ENCODE measurements around the gene TTYH3. TPM values are rescaled to one million over a fixed set of nuclear protein-coding genes. Genes with fewer than 3 reads are reported as not detected.

The TTYH3 gene
- total and polyA plus RNA-seq, 9 of the 15 experiments (the other 6 are each of a cell fraction or from before 2014, with no cell fraction given), result 0.01 to 5.5 (median 1.1) TPM

DNA sequence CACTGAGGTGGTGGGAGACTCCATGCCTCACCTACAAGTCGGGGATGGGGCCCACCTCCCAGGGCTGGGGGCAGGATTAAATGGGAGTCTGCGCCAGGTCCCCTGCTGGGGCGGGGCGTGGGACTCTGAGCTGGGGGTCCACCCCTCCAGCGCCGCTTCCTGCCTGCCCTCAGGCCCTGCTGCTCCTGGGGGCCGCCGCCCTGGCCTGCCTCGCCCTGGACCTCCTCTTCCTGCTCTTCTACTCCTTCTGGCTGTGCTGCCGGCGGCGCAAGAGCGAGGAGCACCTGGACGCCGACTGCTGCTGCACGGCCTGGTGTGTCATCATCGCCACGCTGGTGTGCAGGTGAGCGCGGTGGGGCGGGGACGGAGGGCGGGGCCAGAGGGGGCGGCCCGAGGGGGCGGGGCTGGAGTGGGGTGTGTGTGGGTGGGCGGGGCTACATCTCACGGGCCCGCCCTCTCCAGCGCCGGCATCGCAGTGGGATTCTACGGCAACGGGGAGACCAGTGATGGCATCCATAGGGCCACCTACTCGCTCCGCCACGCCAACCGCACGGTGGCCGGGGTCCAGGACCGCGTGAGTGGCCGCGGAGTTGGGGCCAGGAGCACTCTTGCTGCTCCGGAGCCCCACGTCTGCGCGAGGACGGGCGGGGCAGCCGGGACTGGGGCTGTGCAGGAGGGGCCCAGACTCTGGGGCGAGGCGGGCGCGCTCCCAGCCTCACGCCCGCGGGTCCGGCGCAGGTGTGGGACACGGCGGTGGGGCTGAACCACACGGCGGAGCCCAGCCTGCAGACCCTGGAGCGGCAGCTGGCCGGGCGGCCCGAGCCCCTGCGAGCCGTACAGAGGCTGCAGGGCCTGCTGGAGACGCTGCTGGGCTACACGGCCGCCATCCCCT lies 15.1 kb downstream of the TTYH3 start:
- H3K79me2 ChIP-seq (ENCODE audit: control insufficient read depth, insufficient read depth, low read length), result no peaks in the 10 kb centered on the region
- peak overlapping the region; percentile 1 to 86; a peak in 3 of 4 replicates for H3K9ac ChIP-seq (ENCODE audit: insufficient read depth in 1 of 2, low read depth in 2 of 2, low read length in 2 of 2)
- ATAC-seq, result peak; percentile 85
- peaks cover 6 to 73% of the 10 kb centered on the region in 2 experiments; a peak in 3 of 5 replicates for H3K4me1 ChIP-seq (replicated peaks in 1 of 2; ENCODE audit: control insufficient read depth in 2 of 2, insufficient read depth in 2 of 2, low read length in 2 of 2)
- BruUV-seq (replicated peaks), result no TSS peak
- H3K27me3 ChIP-seq (ENCODE audit: control insufficient read depth in 2 of 2, insufficient read depth in 2 of 2, low read length in 2 of 2), result no peaks in the 10 kb centered on the region
- 17% methylated on average over 26 of the region's 73 CpGs for WGBS (ENCODE audit: insufficient coverage, low coverage, missing lambda C conversion rate)
- intact Hi-C loops (cut with micrococcal nuclease), result no loop called here
- in situ Hi-C loops (cut with MboI), result no loop called here
- 0 out of 2 replicates have a peak, but pooled peaks cover 5% of the 10 kb centered on the region for H4K20me1 ChIP-seq (replicated peaks; ENCODE audit: control insufficient read depth, insufficient read depth, low read length)
- H3K9me3 ChIP-seq (replicated peaks; ENCODE audit: control insufficient read depth, insufficient read depth, low read depth, low read length), result no peaks in the 10 kb centered on the region
- H3K9me1 ChIP-seq (ENCODE audit: control insufficient read depth, insufficient read depth, low read length), result no peaks in the 10 kb centered on the region
- POLR2A ChIA-PET, result interaction anchor here (0.6 kb wide), 3 partner anchors 25 to 567 kb away, joined by 3 to 4 read pairs (median 3); no protein-coding TSS in a partner anchor
- peak; percentile 70 to 97 (median 93) for DNase-seq (ENCODE audit: extremely low read depth in 1 of 4, low spot score in 3 of 4)
- no peaks in the 10 kb centered on the region for H3K36me3 ChIP-seq (ENCODE audit: control insufficient read depth, insufficient read depth, low read length)
- H3K27ac ChIP-seq (ENCODE audit: extremely low read depth, low read depth, low read length), result no peak overlapping the region
- peak overlapping the region; percentile 19 for H3K4me3 ChIP-seq
- no peak for FAIRE-seq
- peak overlapping the region; percentile 67; the same call in 1 of the 2 replicates for H2AFZ ChIP-seq (ENCODE audit: low read depth, low read length)
- CTCF ChIA-PET (ENCODE audit: low intra/inter-chr PET ratio), result no interaction called here
- H3K4me2 ChIP-seq (ENCODE audit: insufficient read depth, low read length), result peak overlapping the region; percentile 67
- TF ChIP-seq BCOR (IDR thresholded peaks at IDR 0.05) (no peak), ARID1B (IDR thresholded peaks at IDR 0.05) (no peak), ZNF398 (CRISPR knock-in tag; IDR thresholded peaks at IDR 0.05) (no peak), ZNF324 (CRISPR knock-in tag; IDR thresholded peaks at IDR 0.05) (no peak), BRCA1 (IDR thresholded peaks at IDR 0.05) (no peak), BRCA1 (CRISPR knock-in tag; IDR thresholded peaks at IDR 0.05) (no peak), BCLAF1 (IDR thresholded peaks at IDR 0.05; ENCODE audit: borderline replicate concordance in 1 of 2, control insufficient read depth in 1 of 2, low read depth in 2 of 2, low read length in 1 of 2) (no peak), TRIM24 (IDR thresholded peaks at IDR 0.05) (no peak)
- TF ChIP-seq, protein P1, sequence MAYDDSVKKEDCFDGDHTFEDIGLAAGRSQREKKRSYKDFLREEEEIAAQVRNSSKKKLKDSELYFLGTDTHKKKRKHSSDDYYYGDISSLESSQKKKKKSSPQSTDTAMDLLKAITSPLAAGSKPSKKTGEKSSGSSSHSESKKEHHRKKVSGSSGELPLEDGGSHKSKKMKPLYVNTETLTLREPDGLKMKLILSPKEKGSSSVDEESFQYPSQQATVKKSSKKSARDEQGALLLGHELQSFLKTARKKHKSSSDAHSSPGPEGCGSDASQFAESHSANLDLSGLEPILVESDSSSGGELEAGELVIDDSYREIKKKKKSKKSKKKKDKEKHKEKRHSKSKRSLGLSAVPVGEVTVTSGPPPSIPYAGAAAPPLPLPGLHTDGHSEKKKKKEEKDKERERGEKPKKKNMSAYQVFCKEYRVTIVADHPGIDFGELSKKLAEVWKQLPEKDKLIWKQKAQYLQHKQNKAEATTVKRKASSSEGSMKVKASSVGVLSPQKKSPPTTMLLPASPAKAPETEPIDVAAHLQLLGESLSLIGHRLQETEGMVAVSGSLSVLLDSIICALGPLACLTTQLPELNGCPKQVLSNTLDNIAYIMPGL (CRISPR knock-in tag; IDR thresholded peaks at IDR 0.05), result no peak
